NCI-H526 treated with DMSO at 0.1 percent for 48 hours (cell line): Measurements from ENCODE around the gene COX7B2.

Experiments
- DNase-seq: peaks from one replicate; lab custom pipeline; 2025; lab: John Stamatoyannopoulos, UW

Gene COX7B2

GRCh38 chr4:46889410-46889809 is 19.6 kb downstream of the COX7B2 start:
- no peak for DNase-seq

GRCh38 chr4:46886711-46887110 is 22.3 kb downstream of the COX7B2 start:
- peak; percentile 2 for DNase-seq

- DNase-seq: no peak
These were observed 30.4 kb downstream of the COX7B2 start for GRCh38 chr4:46878641-46879040.

GRCh38 chr4:46874811-46875210 is 34.2 kb downstream of the COX7B2 start:
- peak; percentile 23 for DNase-seq

GRCh38 chr4:46870411-46870810 is 38.6 kb downstream of the COX7B2 start:
- no peak for DNase-seq

- DNase-seq: no peak
These were observed 52.7 kb downstream of the COX7B2 start for GRCh38 chr4:46856333-46856732.

GRCh38 chr4:46852800-46853199 is 56.2 kb downstream of the COX7B2 start:
- no peak for DNase-seq

- DNase-seq: no peak
These were observed 59.0 kb downstream of the COX7B2 start for GRCh38 chr4:46850026-46850425.

GRCh38 chr4:46844325-46844917 is 64.6 kb downstream of the COX7B2 start:
- peak; percentile 25 for DNase-seq

- no peak for DNase-seq
These were observed 69.9 kb downstream of the COX7B2 start for GRCh38 chr4:46839128-46839527.

GRCh38 chr4:46837639-46838038 is 71.4 kb downstream of the COX7B2 start:
- DNase-seq: no peak

- DNase-seq: no peak
These were observed 72.5 kb downstream of the COX7B2 start for GRCh38 chr4:46836584-46836983.

- DNase-seq: no peak
These were observed 78.0 kb downstream of the COX7B2 start for GRCh38 chr4:46830971-46831454.

- no peak for DNase-seq
These were observed 88.9 kb downstream of the COX7B2 start for GRCh38 chr4:46820154-46820553.

GRCh38 chr4:46819095-46819494 is 90.0 kb downstream of the COX7B2 start:
- DNase-seq: no peak

GRCh38 chr4:46818604-46819003 is 90.4 kb downstream of the COX7B2 start:
- no peak for DNase-seq

- DNase-seq: no peak
These were observed 91.2 kb downstream of the COX7B2 start for GRCh38 chr4:46817806-46818205.

GRCh38 chr4:46804781-46805413 is 104.1 kb downstream of the COX7B2 start:
- DNase-seq: no peak

- no peak for DNase-seq
These were observed 116.0 kb downstream of the COX7B2 start for GRCh38 chr4:46793036-46793435.

GRCh38 chr4:46781434-46782092 is 127.5 kb downstream of the COX7B2 start:
- no peak for DNase-seq

- DNase-seq: no peak
These were observed 143.6 kb downstream of the COX7B2 start for GRCh38 chr4:46765465-46765864.

- no peak for DNase-seq
These were observed 179.0 kb downstream of the COX7B2 start for GRCh38 chr4:46730075-46730474.

GRCh38 chr4:46720055-46720454 is 189.0 kb downstream of the COX7B2 start:
- DNase-seq: no peak
